VCaP (cell line): ENCODE data around the gene PBX3.

Experiments
- H3K27ac ChIP-seq: fragments of 450-650 bp; 2 replicates; pipeline ENCODE4 v1.5.1; 2017
- TF ChIP-seq, protein P1 (sequence below): fragments of 450-650 bp; conservative IDR thresholded peaks from 2 replicates; pipeline ENCODE4 v1.5.1; 2017; ENCODE audit warnings: mild to moderate bottlenecking, moderate library complexity

PBX3 gene

DNA sequence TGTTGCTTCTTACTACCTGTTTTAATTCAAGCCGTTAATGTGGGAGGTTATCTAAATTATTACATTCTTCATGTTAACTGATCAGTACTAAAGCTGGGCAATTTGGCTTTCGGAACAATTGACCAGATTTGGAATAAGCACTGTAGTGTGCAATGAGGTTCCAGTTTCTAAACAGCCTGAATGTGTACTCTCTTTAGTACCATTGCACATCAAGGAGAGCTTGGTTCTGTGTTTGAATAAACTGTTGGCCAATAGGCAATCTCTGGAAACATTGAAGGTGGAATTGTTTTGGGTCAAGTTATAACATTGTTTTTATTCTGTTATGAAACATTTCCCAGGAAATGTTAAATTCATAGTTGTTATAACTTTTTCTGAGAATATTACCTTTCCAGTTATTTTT is 105.2 kb downstream of the PBX3 start:
- no peak overlapping the region for H3K27ac ChIP-seq
- TF ChIP-seq, protein P1, sequence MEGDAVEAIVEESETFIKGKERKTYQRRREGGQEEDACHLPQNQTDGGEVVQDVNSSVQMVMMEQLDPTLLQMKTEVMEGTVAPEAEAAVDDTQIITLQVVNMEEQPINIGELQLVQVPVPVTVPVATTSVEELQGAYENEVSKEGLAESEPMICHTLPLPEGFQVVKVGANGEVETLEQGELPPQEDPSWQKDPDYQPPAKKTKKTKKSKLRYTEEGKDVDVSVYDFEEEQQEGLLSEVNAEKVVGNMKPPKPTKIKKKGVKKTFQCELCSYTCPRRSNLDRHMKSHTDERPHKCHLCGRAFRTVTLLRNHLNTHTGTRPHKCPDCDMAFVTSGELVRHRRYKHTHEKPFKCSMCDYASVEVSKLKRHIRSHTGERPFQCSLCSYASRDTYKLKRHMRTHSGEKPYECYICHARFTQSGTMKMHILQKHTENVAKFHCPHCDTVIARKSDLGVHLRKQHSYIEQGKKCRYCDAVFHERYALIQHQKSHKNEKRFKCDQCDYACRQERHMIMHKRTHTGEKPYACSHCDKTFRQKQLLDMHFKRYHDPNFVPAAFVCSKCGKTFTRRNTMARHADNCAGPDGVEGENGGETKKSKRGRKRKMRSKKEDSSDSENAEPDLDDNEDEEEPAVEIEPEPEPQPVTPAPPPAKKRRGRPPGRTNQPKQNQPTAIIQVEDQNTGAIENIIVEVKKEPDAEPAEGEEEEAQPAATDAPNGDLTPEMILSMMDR = no peak

DNA sequence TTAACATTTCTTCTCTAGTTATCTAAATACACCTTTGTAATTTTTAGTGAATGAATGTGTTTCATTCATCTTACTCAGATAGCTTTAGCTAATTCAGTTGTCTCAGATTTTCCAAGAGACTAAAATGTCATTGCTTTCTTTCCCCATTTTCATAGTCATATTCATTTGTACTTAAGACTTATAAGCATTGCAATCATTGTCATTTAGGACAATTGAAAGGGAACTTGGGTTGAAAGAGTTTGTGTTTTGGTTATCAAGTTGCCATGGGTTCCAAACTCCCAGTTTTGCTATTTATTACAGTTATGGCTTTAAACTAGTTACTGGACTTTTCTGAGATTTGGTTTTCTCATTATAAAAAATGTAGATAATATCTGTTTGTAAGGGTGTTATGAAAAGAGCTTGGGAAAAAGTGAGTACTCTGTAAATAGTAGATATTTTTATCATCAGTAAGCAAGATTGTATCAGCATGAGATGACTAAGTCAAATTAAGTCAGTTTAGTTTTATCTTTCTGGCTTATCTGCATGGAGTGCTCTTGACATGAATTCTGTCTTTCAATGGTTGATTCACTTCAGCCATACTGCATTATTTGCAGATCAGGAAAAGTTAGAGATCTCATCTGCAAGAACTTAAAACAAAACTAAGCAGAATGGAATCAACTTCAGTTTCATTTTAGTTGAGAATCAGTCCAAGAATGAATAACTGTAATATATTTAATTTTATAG is 107.5 kb downstream of the PBX3 start:
- TF ChIP-seq, protein P1 = no peak
- no peak overlapping the region for H3K27ac ChIP-seq

DNA sequence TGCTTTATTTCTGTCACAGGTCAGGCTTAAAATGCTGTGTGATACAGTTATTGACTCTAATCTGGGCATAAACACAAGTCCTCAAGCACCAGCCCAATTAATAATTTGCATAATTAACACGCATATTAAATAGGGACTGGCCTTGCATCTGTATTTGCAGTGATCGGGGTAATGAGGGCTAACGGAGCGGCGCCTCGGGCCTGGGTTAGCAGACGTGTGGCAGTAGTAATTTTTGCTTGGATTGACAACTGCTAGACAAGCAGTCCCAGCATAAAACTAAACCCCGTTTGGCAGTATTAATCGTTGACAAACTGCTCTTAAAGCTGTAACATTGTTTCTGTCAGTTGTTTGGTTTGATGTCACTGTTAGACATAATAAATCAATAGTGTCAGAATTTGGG is 109.2 kb downstream of the PBX3 start:
- TF ChIP-seq, protein P1 = no peak
- no peak overlapping the region for H3K27ac ChIP-seq

DNA sequence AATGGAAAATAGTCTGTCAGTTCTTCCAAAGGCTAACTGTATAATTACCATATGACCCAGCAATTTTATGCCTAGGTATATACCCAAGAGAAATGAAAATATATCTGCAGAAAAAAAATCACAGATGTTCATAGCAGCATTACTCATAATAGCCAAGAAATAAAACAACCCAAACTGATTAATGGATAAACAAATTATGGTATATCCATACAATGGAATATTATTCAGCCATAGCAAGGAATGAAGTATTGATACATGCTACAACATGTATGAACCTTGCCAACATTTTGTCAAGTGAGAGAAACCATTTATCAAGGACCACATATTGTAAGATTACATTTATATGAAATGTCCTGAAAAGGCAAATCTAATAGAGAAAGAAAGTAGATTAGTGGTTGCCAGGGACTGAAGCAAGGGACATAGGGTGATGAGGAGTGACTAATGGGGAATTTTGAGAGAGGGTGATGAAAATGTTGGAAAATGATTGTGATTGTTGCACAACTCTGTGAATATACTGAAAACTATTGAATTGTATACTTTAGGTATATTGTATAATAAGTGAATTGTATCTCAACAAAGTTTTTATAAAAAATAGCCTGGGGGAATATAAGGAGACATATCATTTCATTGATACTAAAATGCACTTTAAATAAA is 114.4 kb downstream of the PBX3 start:
- no peak overlapping the region for H3K27ac ChIP-seq
- TF ChIP-seq, protein P1 = no peak

DNA sequence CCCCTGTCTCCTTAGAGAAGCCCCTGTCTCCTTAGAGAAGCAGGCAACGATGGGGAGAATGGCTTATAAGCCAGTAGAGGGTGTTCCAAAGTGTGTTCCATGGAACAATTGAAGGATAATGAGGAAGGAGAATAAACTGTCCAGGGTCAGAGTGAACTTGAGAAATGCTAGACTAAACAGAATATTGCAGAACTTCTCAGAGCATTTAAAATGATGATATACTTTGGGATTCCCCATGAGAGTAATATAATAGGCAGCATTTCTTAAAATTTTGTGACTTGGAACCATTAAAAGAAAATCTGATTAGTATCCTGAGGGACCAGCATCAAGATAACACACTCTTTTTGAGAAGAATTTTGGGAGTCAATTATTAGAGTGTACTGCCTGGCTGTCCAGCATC is 116.8 kb downstream of the PBX3 start:
- no peak overlapping the region for H3K27ac ChIP-seq
- TF ChIP-seq, protein P1 = no peak

DNA sequence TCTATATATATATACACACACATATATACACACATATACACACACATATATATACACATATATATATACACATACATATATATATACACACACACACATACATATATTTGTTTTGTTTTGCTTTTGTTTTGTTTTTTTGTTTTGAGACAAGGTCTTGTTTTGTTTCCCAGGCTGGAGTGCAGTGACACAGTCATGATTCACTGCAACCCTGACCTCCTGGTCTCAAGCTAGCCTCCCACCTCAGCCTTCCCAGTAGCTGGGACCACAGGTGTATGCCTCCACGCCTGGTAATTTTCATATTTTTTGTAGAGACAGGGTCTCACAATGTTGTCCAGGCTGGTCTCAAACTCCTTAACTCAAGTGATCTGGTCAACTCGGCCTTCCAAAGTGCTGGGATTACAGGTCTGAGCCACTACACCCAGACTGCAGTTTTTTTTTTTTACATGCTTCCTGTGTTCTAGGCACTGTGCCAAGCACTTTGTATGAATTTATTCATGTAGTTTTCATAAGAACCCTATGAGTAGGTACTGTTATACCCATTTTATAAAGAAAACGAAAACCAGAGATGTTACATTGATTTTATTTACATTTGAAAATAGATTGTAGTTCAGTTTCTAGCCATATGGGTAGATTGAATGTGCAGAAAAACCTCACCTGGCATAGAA is 120.7 kb downstream of the PBX3 start:
- TF ChIP-seq, protein P1 = no peak
- H3K27ac ChIP-seq = no peak overlapping the region

DNA sequence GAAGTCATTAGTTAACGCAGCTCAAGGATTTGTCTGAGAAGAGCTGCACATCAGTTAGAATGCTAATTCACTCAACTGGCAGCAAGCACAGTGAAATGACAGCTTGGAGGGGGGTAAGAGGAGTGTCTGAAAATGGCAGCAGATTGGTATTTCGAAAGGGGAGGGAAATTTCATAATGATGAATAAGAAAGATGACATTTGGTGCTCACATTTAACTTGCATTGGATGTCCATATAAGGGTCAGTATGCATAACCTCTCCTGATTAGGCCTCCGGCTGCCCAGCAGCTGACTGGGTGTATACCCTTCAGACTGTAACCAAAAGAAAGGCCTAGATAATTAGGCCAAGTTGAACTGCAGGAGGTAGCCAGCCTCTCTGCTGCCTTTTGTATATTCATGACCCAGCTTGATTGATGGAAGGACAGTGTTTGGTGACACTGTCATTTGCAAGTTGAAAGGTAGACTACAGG is 131.0 kb downstream of the PBX3 start:
- no peak overlapping the region for H3K27ac ChIP-seq
- TF ChIP-seq, protein P1 = no peak
